H7 (cell line): ENCODE data around the gene STON1. TPM values are rescaled to one million over a fixed set of nuclear protein-coding genes. Genes with fewer than 3 reads are reported as not detected.

Experiments
- total RNA-seq: library from RNA; depleted of rRNA; stranded (reverse); fragments of >200 nt; shearing (Covaris generic); gene quantifications from 2 replicates; pipeline ENCODE4 v1.2.3, GENCODE V29; 2014; rRNA removed

The STON1 gene
- total RNA-seq, 1 experiment from 2014 or later = 5.1 TPM

Other genes with a start within 250 kb of the STON1 start
- 25.7 and 26.9 TPM in 2 replicates for gene FOXN2, start 215.5 kb upstream of the STON1 start, total RNA-seq
- 21.7 and 22.1 TPM in 2 replicates for gene PPP1R21, start 89.4 kb upstream of the STON1 start, total RNA-seq
- gene GTF2A1L, start 87.7 kb downstream of the STON1 start, total RNA-seq = 1.7 and 2.5 TPM in 2 replicates
- gene LHCGR, start 225.6 kb downstream of the STON1 start, total RNA-seq = 0.22 TPM in 1 of 2 replicates, not detected in the other